Endothelial cell of umbilical vein (primary cell): ENCODE data around the gene STK32C. TPM values are rescaled to one million over a fixed set of nuclear protein-coding genes. Genes with fewer than 3 reads are reported as not detected.

ENCODE experiments used
- BruUV-seq: library from RNA; stranded (reverse); fragments of 400-500 nt; replicated peaks from 2 replicates; lab custom pipeline; 2021; lab: Mats Ljungman, UMichigan
- CTCF ChIA-PET: fragments of 300-600, 350-600 bp; sonication (Branson Sonifier 250); formaldehyde crosslinking; loops from one replicate; lab custom pipeline; 2021; ENCODE audit warnings: antibody characterized with exemption, inconsistent platforms; lab: Charles Lee
- POLR2A ChIA-PET: fragments of 300-600, 350-600 bp; sonication (Branson Sonifier 250); formaldehyde crosslinking; loops from one replicate; lab custom pipeline; 2021; ENCODE audit warnings: antibody characterized with exemption, inconsistent platforms; lab: Charles Lee
- DNase-seq: peaks from one replicate; pipeline ENCODE4 v3.0.0-alpha.2; 2011; ENCODE audit warnings: low read depth, low spot score
- FAIRE-seq: peaks from 2 replicates; lab custom pipeline; 2011; peaks lifted over from hg19 to GRCh38; lab: Jason Lieb, UNC
- H2AFZ ChIP-seq: 2 replicates; pipeline ENCODE4 v1.6.0; 2012; ENCODE audit warnings: low read depth, low read length, control low read depth, inconsistent platforms
- H3K27ac ChIP-seq: 2 replicates; pipeline ENCODE4 v1.5.1; 2011; ENCODE audit warnings: low read depth, mild to moderate bottlenecking, control low read depth, low read length, moderate library complexity; ENCODE audit not compliant: insufficient read depth
- H3K27me3 ChIP-seq, 2 experiments: 2 replicates each; pipeline versions ENCODE4 v1.6.0 to v1.6.1; 2011; ENCODE audit warnings: low read length in 2 of 2, mixed read lengths in 1 of 2; ENCODE audit not compliant: control insufficient read depth in 2 of 2, insufficient read depth in 2 of 2
- H3K36me3 ChIP-seq, 2 experiments: 2 replicates in 1 of 2; 3 replicates in 1 of 2; pipeline ENCODE4 v1.5.1; 2011; ENCODE audit warnings: low read length in 2 of 2, mild to moderate bottlenecking in 1 of 2, moderate library complexity in 1 of 2; ENCODE audit not compliant: control insufficient read depth in 2 of 2, insufficient read depth in 2 of 2; ENCODE audit errors: extremely low read depth in 1 of 2
- H3K4me1 ChIP-seq: 3 replicates; pipeline ENCODE4 v1.5.1; 2011; ENCODE audit warnings: mild to moderate bottlenecking, low read length; ENCODE audit not compliant: control insufficient read depth, insufficient read depth; ENCODE audit errors: extremely low read depth
- H3K4me2 ChIP-seq: 2 replicates; pipeline ENCODE4 v1.6.1; 2011; ENCODE audit warnings: low read length, control low read depth, mixed read lengths; ENCODE audit not compliant: insufficient read depth
- H3K4me3 ChIP-seq, 3 experiments: fragments of 200-600 bp in 1 of 3; sonication (generic), shearing (Covaris generic) in 1 of 3; replicated peaks in 1 of 3; 2 replicates each; pipeline ENCODE4 v1.5.1; 2011 to 2016; ENCODE audit warnings: control low read depth in 3 of 3, low read length in 3 of 3, mild to moderate bottlenecking in 2 of 3, inconsistent platforms in 1 of 3, low read depth in 1 of 3, moderate library complexity in 1 of 3; ENCODE audit not compliant: insufficient read depth in 1 of 3
- H3K79me2 ChIP-seq: 2 replicates; pipeline ENCODE4 v1.6.0; 2012; ENCODE audit warnings: low read length, inconsistent platforms; ENCODE audit not compliant: control insufficient read depth, insufficient read depth
- H3K9ac ChIP-seq: replicated peaks from 2 replicates; pipeline ENCODE3; 2011; ENCODE audit warnings: low read length, control low read depth; ENCODE audit not compliant: insufficient read depth; ENCODE audit errors: extremely low read depth
- H3K9me1 ChIP-seq: replicated peaks from 3 replicates; pipeline ENCODE4 v1.6.0; 2011; ENCODE audit warnings: mild to moderate bottlenecking, low read length; ENCODE audit not compliant: control insufficient read depth, insufficient read depth; ENCODE audit errors: extremely low read depth
- H3K9me3 ChIP-seq: replicated peaks from 2 replicates; pipeline ENCODE4 v1.5.1; 2012; ENCODE audit warnings: low read length, inconsistent platforms; ENCODE audit not compliant: control insufficient read depth, insufficient read depth
- H4K20me1 ChIP-seq: replicated peaks from 2 replicates; pipeline ENCODE3; 2011; ENCODE audit warnings: mild to moderate bottlenecking, low read length; ENCODE audit not compliant: control insufficient read depth, insufficient read depth; ENCODE audit errors: extremely low read depth
- CTCF ChIP-seq, 2 donors: IDR thresholded peaks; 1 replicate in 1 of 2; 2 replicates in 1 of 2; pipeline ENCODE4 v1.5.1; 2011; ENCODE audit warnings: low read length in 2 of 2, mild to moderate bottlenecking in 2 of 2, moderate library complexity in 2 of 2, control low read depth in 1 of 2, inconsistent platforms in 1 of 2, low read depth in 1 of 2; ENCODE audit not compliant: insufficient read depth in 1 of 2; ENCODE audit errors: extremely low read depth in 1 of 2
- EZH2 ChIP-seq: IDR thresholded peaks from 2 replicates; pipeline ENCODE4 v1.6.1; 2012; ENCODE audit warnings: borderline replicate concordance, low read depth, mild to moderate bottlenecking, moderate library complexity, low read length, inconsistent platforms; ENCODE audit not compliant: severe bottlenecking
- FOS ChIP-seq: IDR thresholded peaks from 2 replicates; pipeline ENCODE4 v1.6.1; 2011; ENCODE audit warnings: mild to moderate bottlenecking, low read length, moderate library complexity, borderline replicate concordance; ENCODE audit not compliant: insufficient read depth
- GATA2 ChIP-seq: IDR thresholded peaks from 2 replicates; pipeline ENCODE4 v1.7.0; 2011; ENCODE audit warnings: low read depth, mild to moderate bottlenecking, moderate library complexity, mixed read lengths, low read length; ENCODE audit not compliant: insufficient read length, insufficient read depth
- JUN ChIP-seq: IDR thresholded peaks from 2 replicates; pipeline ENCODE4 v1.6.1; 2011; ENCODE audit warnings: borderline replicate concordance, low read depth; ENCODE audit not compliant: insufficient read length, insufficient read depth
- MAX ChIP-seq: IDR thresholded peaks from 2 replicates; pipeline ENCODE4 v1.6.1; 2011; ENCODE audit not compliant: insufficient read depth, insufficient read length
- MYC ChIP-seq: IDR thresholded peaks from one replicate; pipeline ENCODE4 v1.6.1; 2011; ENCODE audit warnings: mild to moderate bottlenecking, low read depth, low read length
- POLR2A ChIP-seq: IDR thresholded peaks from 2 replicates; pipeline ENCODE4 v1.6.1; 2012; ENCODE audit warnings: low read depth, mild to moderate bottlenecking, control low read depth, low read length
- POLR2AphosphoS5 ChIP-seq: IDR thresholded peaks from 2 replicates; pipeline ENCODE4 v1.6.1; 2012; ENCODE audit warnings: low read depth, mild to moderate bottlenecking, control low read depth, low read length, moderate library complexity; ENCODE audit not compliant: insufficient read depth
- dilution Hi-C: fragments of 300-500 bp; cut with MboI; formaldehyde crosslinking; loops from one replicate; pipeline ENCODE4 v1.15.0; 2019; ENCODE audit warnings: low sequenced_read_pairs; ENCODE audit not compliant: extremely low pct_ligation_motif_present
- intact Hi-C: fragments of 100-400 bp; cut with micrococcal nuclease; formaldehyde crosslinking; loops from one replicate; pipeline ENCODE4 v1.10.0; 2022
- polyA plus RNA-seq, 4 experiments: library from polyadenylated mRNA; depleted of rRNA in 3 of 4; stranded (reverse) in 3 of 4; unstranded in 1 of 4; fragments of >200 nt; gene quantifications; 2 replicates each; pipeline versions ENCODE4 v1.2.1 to v1.2.3, GENCODE V29; 2011 to 2012; ENCODE audit warnings: missing spikeins in 1 of 4
- total RNA-seq: library from RNA; stranded (reverse); gene quantifications from 2 replicates; pipeline ENCODE4 v1.2.3, GENCODE V29; 2021

The STK32C gene
- total and polyA plus RNA-seq, 2 donors (not counting 3 experiments of a cell fraction or from before 2014, with no cell fraction given) = 5.4 to 14.1 TPM

GRCh38 chr10:132193907-132194552 lies 113.7 kb downstream of the STK32C start:
- no peak overlapping the region for H3K27ac ChIP-seq
- H3K9me1 ChIP-seq = no peaks in the 10 kb centered on the region
- H3K9me3 ChIP-seq = no peaks in the 10 kb centered on the region
- no peak overlapping the region for H2AFZ ChIP-seq
- H3K36me3 ChIP-seq = peaks cover 0 to 3% of the 10 kb centered on the region in 2 experiments
- no peak overlapping the region for H3K4me3 ChIP-seq
- ChIA-PET POLR2A (no interaction called here), CTCF (no interaction called here)
- TF ChIP-seq POLR2AphosphoS5 = no peak
- TF ChIP-seq POLR2A = no peak
- no peak for TF ChIP-seq MAX
- TF ChIP-seq GATA2 = no peak
- no peak for TF ChIP-seq EZH2
- no peak for TF ChIP-seq FOS
- TF ChIP-seq MYC = no peak
- TF ChIP-seq JUN = no peak
- TF ChIP-seq CTCF (IDR thresholded peaks at IDR 0.05; ENCODE audit: extremely low read depth in 1 of 2, insufficient read depth in 1 of 2, low read depth in 1 of 2, low read length in 2 of 2) = no peak
- BruUV-seq = no TSS peak
- H3K9ac ChIP-seq = no peak overlapping the region
- FAIRE-seq (no peak), DNase-seq (no peak)
- dilution Hi-C loops = no loop called here
- no peak overlapping the region for H3K4me2 ChIP-seq
- H3K27me3 ChIP-seq = no peaks in the 10 kb centered on the region
- intact Hi-C loops = no loop called here
- H3K79me2 ChIP-seq = no peaks in the 10 kb centered on the region
- no peaks in the 10 kb centered on the region for H3K4me1 ChIP-seq
- H4K20me1 ChIP-seq = no peaks in the 10 kb centered on the region
